Measurements from ENCODE around the gene SLC1A2. TPM values are rescaled to one million over a fixed set of nuclear protein-coding genes. Genes with fewer than 3 reads are reported as not detected.

SLC1A2 gene
- total RNA-seq, 4 donors from 2014 or later: 0.05 to 1.2 (median 0.54) TPM

- no peak overlapping the region for H3K27ac ChIP-seq
Measured at GRCh38 chr11:35318977-35319925, 100.1 kb downstream of the SLC1A2 start.

DNA sequence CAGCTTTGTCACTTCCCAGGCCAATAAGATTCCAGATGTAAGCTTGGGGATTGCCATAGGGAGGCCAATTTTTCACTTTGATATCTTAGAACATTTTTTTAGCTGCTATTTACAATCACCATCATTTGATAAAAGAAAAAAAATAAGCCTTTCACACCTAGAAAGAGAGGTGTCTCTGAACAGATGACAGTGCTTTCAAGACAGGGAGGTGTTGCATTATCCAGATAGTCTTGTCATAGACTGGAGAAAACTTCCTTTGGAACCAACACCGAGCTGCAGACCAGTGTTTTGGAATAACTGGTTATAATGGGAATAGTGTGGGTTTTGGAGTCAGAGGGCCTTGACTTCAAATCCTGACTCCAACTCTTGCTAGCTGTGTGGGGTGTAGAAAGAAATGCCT is 101.0 kb downstream of the SLC1A2 start:
- no peaks in the 10 kb centered on the region for H3K4me1 ChIP-seq
- no peak overlapping the region for H3K4me3 ChIP-seq (replicated peaks in 1 of 3)
- H3K9me3 ChIP-seq: no peaks in the 10 kb centered on the region
- H3K36me3 ChIP-seq: no peaks in the 10 kb centered on the region
- H3K27ac ChIP-seq: no peak overlapping the region
- 93% methylated on average over 1 of the region's 1 CpG for WGBS, 2 donors
- intact Hi-C loops (cut with DNase I): no loop called here
- DNase-seq: no peak
- no peak for TF ChIP-seq CTCF (IDR thresholded peaks at IDR 0.05)
- TF ChIP-seq POLR2A (IDR thresholded peaks at IDR 0.05): no peak
- no peaks in the 10 kb centered on the region for H3K27me3 ChIP-seq

More at GRCh38 chr11:35318977-35319925, 100.1 kb downstream of the SLC1A2 start:
- H3K4me3 ChIP-seq (replicated peaks in 1 of 3): no peak overlapping the region
- intact Hi-C loops (cut with DNase I): no loop called here
- no peaks in the 10 kb centered on the region for H3K9me3 ChIP-seq
- DNase-seq: no peak
- no peaks in the 10 kb centered on the region for H3K27me3 ChIP-seq
- 77 to 81% methylated on average over 5 of the region's 5 CpGs for WGBS, 2 donors
- H3K36me3 ChIP-seq: no peaks in the 10 kb centered on the region
- TF ChIP-seq POLR2A (IDR thresholded peaks at IDR 0.05): no peak
- TF ChIP-seq CTCF (IDR thresholded peaks at IDR 0.05): no peak
- no peaks in the 10 kb centered on the region for H3K4me1 ChIP-seq

DNA sequence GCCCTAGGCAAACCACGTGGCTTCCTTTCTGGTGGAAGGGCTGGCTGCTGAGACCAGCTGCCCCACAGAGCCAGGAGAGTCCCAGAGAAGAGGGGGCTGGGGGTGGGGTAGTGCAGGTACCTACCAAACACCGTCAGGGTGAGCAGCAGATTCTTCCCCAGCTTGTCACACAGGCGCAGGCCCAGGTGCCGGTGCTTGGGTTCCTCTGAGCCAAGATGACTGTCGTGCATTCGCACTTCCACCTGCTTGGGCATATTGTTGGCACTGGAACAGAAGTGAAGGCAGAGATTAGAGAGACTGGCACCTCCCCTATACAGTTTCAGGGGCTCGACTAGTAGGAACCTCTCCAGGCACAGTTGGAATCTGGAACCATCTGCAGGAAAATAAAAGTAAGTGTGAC is 102.1 kb downstream of the SLC1A2 start:
- DNase-seq: no peak
- Histone ChIP-seq H3K4me1 (no peaks in the 10 kb centered on the region), H3K4me3 (replicated peaks in 1 of 3) (no peak overlapping the region), H3K27me3 (no peaks in the 10 kb centered on the region), H3K36me3 (no peaks in the 10 kb centered on the region), H3K9me3 (no peaks in the 10 kb centered on the region), H3K27ac (no peak overlapping the region)
- intact Hi-C loops (cut with DNase I): no loop called here
- TF ChIP-seq POLR2A (IDR thresholded peaks at IDR 0.05) (no peak), CTCF (IDR thresholded peaks at IDR 0.05) (no peak)
- 89 to 93% methylated on average over 7 of the region's 7 CpGs for WGBS, 2 donors

DNA sequence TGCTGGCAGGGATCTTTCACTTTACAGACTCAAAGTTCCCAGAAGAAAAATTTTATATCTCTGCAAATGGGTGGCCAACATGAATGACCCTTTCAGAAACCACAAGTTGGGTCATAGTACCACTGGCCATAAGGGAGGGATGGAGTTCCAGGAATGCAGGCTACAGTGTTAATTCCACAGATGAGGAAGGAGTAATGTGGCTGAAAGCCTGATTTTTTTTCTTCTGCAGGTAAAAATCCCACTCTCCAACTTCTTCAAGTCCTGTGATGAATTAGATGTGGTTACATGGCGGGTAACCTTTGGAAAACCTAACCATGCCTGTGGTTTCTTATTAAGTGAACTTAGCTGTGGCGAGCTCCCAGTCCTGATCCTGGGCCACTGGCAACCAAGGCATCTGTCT is 103.2 kb downstream of the SLC1A2 start:
- TF ChIP-seq POLR2A (IDR thresholded peaks at IDR 0.05) (no peak), CTCF (IDR thresholded peaks at IDR 0.05) (no peak)
- no peaks in the 10 kb centered on the region for H3K36me3 ChIP-seq
- H3K27ac ChIP-seq: no peak overlapping the region
- H3K27me3 ChIP-seq: no peaks in the 10 kb centered on the region
- DNase-seq: no peak
- WGBS, 2 donors: 97% methylated on average over 2 of the region's 2 CpGs
- intact Hi-C loops (cut with DNase I): no loop called here
- H3K4me1 ChIP-seq: no peaks in the 10 kb centered on the region
- H3K4me3 ChIP-seq (replicated peaks in 1 of 3): no peak overlapping the region
- no peaks in the 10 kb centered on the region for H3K9me3 ChIP-seq

GRCh38 chr11:35313760-35314153 is 105.6 kb downstream of the SLC1A2 start:
- Histone ChIP-seq H3K27me3 (no peaks in the 10 kb centered on the region), H3K9me3 (no peaks in the 10 kb centered on the region), H3K4me1 (no peaks in the 10 kb centered on the region), H3K36me3 (no peaks in the 10 kb centered on the region), H3K27ac (no peak overlapping the region), H3K4me3 (replicated peaks in 1 of 3) (no peak overlapping the region)
- no peak for DNase-seq
- intact Hi-C loops (cut with DNase I): no loop called here
- TF ChIP-seq POLR2A (IDR thresholded peaks at IDR 0.05) (no peak), CTCF (IDR thresholded peaks at IDR 0.05) (no peak)
- WGBS, 2 donors: 100% methylated on average over 1 of the region's 1 CpG

Measured in thyroid gland (tissue), 4 donors.